Thyroid gland (tissue), 4 donors: ENCODE measurements around the gene AMPD3.

Experiments used
- CTCF ChIP-seq, 6 experiments: fragments of 200-600 bp in 3 of 6; fragments of 450-650 bp in 3 of 6; sonication (generic) in 3 of 6; IDR thresholded peaks; one replicate each; pipeline ENCODE4 v1.5.1; 2016 to 2019; ENCODE audit warnings: antibody characterized with exemption in 6 of 6, mild to moderate bottlenecking in 2 of 6, inconsistent platforms in 1 of 6, moderate library complexity in 1 of 6
- POLR2A ChIP-seq, 2 donors: fragments of 450-650 bp; IDR thresholded peaks; one replicate each; pipeline ENCODE4 v1.6.1; 2017; ENCODE audit warnings: antibody characterized with exemption in 2 of 2, mild to moderate bottlenecking in 2 of 2, moderate library complexity in 1 of 2

GRCh38 chr11:10534316-10534715 lies 79.3 kb downstream of the AMPD3 start:
- no peak for TF ChIP-seq POLR2A (IDR thresholded peaks at IDR 0.05)
- TF ChIP-seq CTCF (IDR thresholded peaks at IDR 0.05), result no peak
